SHP77 (cell line): ENCODE data around the gene SLC25A23.
"Not testable (repeated sequence)": the region's sequence is repeated elsewhere in the genome, so short reads cannot be mapped to it uniquely, and the experiment has no call there.

ENCODE experiments used
- DNase-seq, 2 experiments: peaks; one replicate each; lab custom pipeline; 2025; lab: John Stamatoyannopoulos, UW

SLC25A23 gene

GRCh38 chr19:6459262-6460098 is at the start of gene SLC25A23:
TSS of gene SLC25A23 (minus strand) at chr19:6459792. CDS start at chr19:6459628, 164 bp downstream.
- DNase-seq, result peak; percentile 41 to 54

- DNase-seq, result not testable (repeated sequence)
These were observed 48.6 kb upstream of the SLC25A23 start for GRCh38 chr19:6508028-6508771.

GRCh38 chr19:6503407-6504201 is 44.0 kb upstream of the SLC25A23 start:
- DNase-seq, result no peak

GRCh38 chr19:6501740-6502648 is 42.4 kb upstream of the SLC25A23 start, which contains the start of gene TUBB4A:
TSS of gene TUBB4A (minus strand) at chr19:6502309. CDS start at chr19:6502212, 97 bp downstream.
- DNase-seq, result no peak

- no peak for DNase-seq
These were observed 41.5 kb upstream of the SLC25A23 start for GRCh38 chr19:6500837-6501739.

- DNase-seq, result no peak
These were observed 39.6 kb upstream of the SLC25A23 start for GRCh38 chr19:6499052-6499790.

GRCh38 chr19:6498294-6499036 is 38.9 kb upstream of the SLC25A23 start:
- DNase-seq, result no peak

- DNase-seq, result no peak
These were observed 36.4 kb upstream of the SLC25A23 start for GRCh38 chr19:6495947-6496346.

GRCh38 chr19:6494438-6495036 is 34.9 kb upstream of the SLC25A23 start:
- DNase-seq, result no peak

GRCh38 chr19:6491802-6492592 is 32.4 kb upstream of the SLC25A23 start:
- DNase-seq, result no peak

GRCh38 chr19:6490134-6490533 is 30.5 kb upstream of the SLC25A23 start:
- DNase-seq, result no peak

- peak; percentile 37 to 47 for DNase-seq
These were observed 29.9 kb upstream of the SLC25A23 start for GRCh38 chr19:6489278-6490061.

GRCh38 chr19:6484831-6485230 is 25.2 kb upstream of the SLC25A23 start:
- DNase-seq, result no peak

GRCh38 chr19:6484230-6484629 is 24.6 kb upstream of the SLC25A23 start:
- DNase-seq, result no peak

- DNase-seq, result no peak
These were observed 23.6 kb upstream of the SLC25A23 start for GRCh38 chr19:6483235-6483634.

GRCh38 chr19:6482343-6482686 is 22.7 kb upstream of the SLC25A23 start:
- no peak for DNase-seq
